K562 (cell line): Measurements from ENCODE around the gene ZNF831. TPM values are rescaled to one million over a fixed set of nuclear protein-coding genes. Genes with fewer than 3 reads are reported as not detected.

ENCODE experiments used
- ATAC-seq: fragments of 200-7000 bp; cut with Tn5 transposase; 3 replicates; pipeline ENCODE4 v1.9.1; 2020; ENCODE audit warnings: moderate library complexity
- BruUV-seq: library from RNA; stranded (reverse); fragments of 400-500 nt; replicated peaks from 2 replicates; lab custom pipeline; 2021; lab: Mats Ljungman, UMichigan
- CTCF ChIA-PET: fragments of 300-600 bp; formaldehyde crosslinking; extraction: SDS; loops from one replicate; lab custom pipeline; 2021; ENCODE audit warnings: low intra/inter-chr PET ratio; lab: Yijun Ruan, JAX
- POLR2A ChIA-PET: fragments of 300-600, 350-650 bp; sonication (Branson Sonifier 250); formaldehyde crosslinking; extraction: SDS; loops from one replicate; lab custom pipeline; 2021; ENCODE audit warnings: antibody characterized with exemption, inconsistent platforms; lab: Yijun Ruan, JAX
- DNase-seq, 4 experiments: peaks; one replicate each; pipeline versions ENCODE4 v3.0.0 to v3.0.0-alpha.2; 2011 to 2018; ENCODE audit warnings: low spot score in 3 of 4, mixed read lengths in 3 of 4; ENCODE audit errors: extremely low read depth in 1 of 4
- FAIRE-seq: peaks from 2 replicates; lab custom pipeline; 2011; peaks lifted over from hg19 to GRCh38; lab: Jason Lieb, UNC
- H2AFZ ChIP-seq: 2 replicates; pipeline ENCODE4 v1.6.0; 2011; ENCODE audit warnings: low read depth, low read length, control low read depth, inconsistent platforms
- H3K27ac ChIP-seq: fragments of 200-600 bp; 3 replicates; pipeline ENCODE4 v1.8.0; 2011; ENCODE audit warnings: low read depth, mild to moderate bottlenecking, control low read depth, inconsistent platforms, low read length, moderate library complexity, mixed read lengths; ENCODE audit errors: extremely low read depth
- H3K27me3 ChIP-seq, 2 experiments: fragments of 300-600 bp in 1 of 2; 2 replicates in 1 of 2; 3 replicates in 1 of 2; pipeline versions ENCODE4 v1.6.0 to v1.8.0; 2011; ENCODE audit warnings: inconsistent platforms in 2 of 2, low read length in 2 of 2, mild to moderate bottlenecking in 1 of 2, mixed read lengths in 1 of 2, moderate library complexity in 1 of 2; ENCODE audit not compliant: control insufficient read depth in 2 of 2, insufficient read depth in 2 of 2
- H3K36me3 ChIP-seq: fragments of 300-600 bp; 3 replicates; pipeline ENCODE4 v1.8.0; 2011; ENCODE audit warnings: mild to moderate bottlenecking, low read length, inconsistent platforms; ENCODE audit not compliant: control insufficient read depth, insufficient read depth
- H3K4me1 ChIP-seq, 2 experiments: fragments of 200-600 bp in 1 of 2; replicated peaks in 1 of 2; 2 replicates in 1 of 2; 3 replicates in 1 of 2; pipeline versions ENCODE4 v1.5.1 to v1.8.0; 2011; ENCODE audit warnings: inconsistent platforms in 2 of 2, low read length in 2 of 2, mild to moderate bottlenecking in 1 of 2, mixed read lengths in 1 of 2, moderate library complexity in 1 of 2; ENCODE audit not compliant: control insufficient read depth in 2 of 2, insufficient read depth in 2 of 2
- H3K4me2 ChIP-seq: 2 replicates; pipeline ENCODE4 v1.6.1; 2011; ENCODE audit warnings: low read length, control low read depth, inconsistent platforms, mixed read lengths; ENCODE audit not compliant: insufficient read depth
- H3K4me3 ChIP-seq: fragments of 200-600 bp; sonication (generic), shearing (Covaris generic); 2 replicates; pipeline ENCODE4 v1.5.1; 2016; ENCODE audit warnings: control low read depth, inconsistent platforms
- H3K79me2 ChIP-seq: fragments of 200-600 bp; 3 replicates; pipeline ENCODE4 v1.8.0; 2011; ENCODE audit warnings: low read length, inconsistent platforms; ENCODE audit not compliant: control insufficient read depth, insufficient read depth
- H3K9ac ChIP-seq, 2 experiments: 2 replicates each; pipeline versions ENCODE4 v1.6.0 to v1.6.1; 2011; ENCODE audit warnings: low read depth in 2 of 2, low read length in 2 of 2, control low read depth in 1 of 2, inconsistent platforms in 1 of 2, mild to moderate bottlenecking in 1 of 2, mixed read lengths in 1 of 2; ENCODE audit not compliant: insufficient read depth in 1 of 2
- H3K9me1 ChIP-seq: one replicate; pipeline ENCODE4 v1.6.0; 2011; ENCODE audit warnings: inconsistent platforms, mild to moderate bottlenecking, low read length, moderate library complexity; ENCODE audit not compliant: control insufficient read depth, insufficient read depth
- H3K9me3 ChIP-seq: replicated peaks from 2 replicates; pipeline ENCODE4 v1.5.1; 2011; ENCODE audit warnings: low read depth, low read length, inconsistent platforms; ENCODE audit not compliant: control insufficient read depth, insufficient read depth
- H4K20me1 ChIP-seq: replicated peaks from 2 replicates; pipeline ENCODE4 v1.6.1; 2011; ENCODE audit warnings: low read length, inconsistent platforms, mixed read lengths; ENCODE audit not compliant: control insufficient read depth, insufficient read depth
- ASH1L ChIP-seq: fragments of 450-650 bp; IDR thresholded peaks from 2 replicates; pipeline ENCODE4 v1.6.1; 2018; ENCODE audit warnings: borderline replicate concordance, mild to moderate bottlenecking, low read depth; ENCODE audit not compliant: partially characterized antibody
- BRCA1 ChIP-seq, 2 experiments: fragments of 450-650 bp in 1 of 2; sonication (generic) in 1 of 2; formaldehyde crosslinking in 1 of 2; IDR thresholded peaks; 2 replicates each; pipeline versions ENCODE4 v1.5.0 to v1.6.1; 2017 to 2020; ENCODE audit warnings: mild to moderate bottlenecking in 1 of 2, missing genetic modification reagents in 1 of 2
- FUS ChIP-seq: fragments of 200-400 bp; formaldehyde crosslinking; optimal IDR thresholded peaks from 2 replicates; pipeline ENCODE3; 2017; ENCODE audit warnings: low read depth, low read length
- HEY1 ChIP-seq: fragments of 250-450 bp; sonication (Bioruptor Pico); IDR thresholded peaks from 2 replicates; pipeline ENCODE4 v1.5.0; 2020; ENCODE audit warnings: mild to moderate bottlenecking, moderate library complexity, borderline replicate concordance
- HMG20B ChIP-seq: fragments of 250-450 bp; sonication (Bioruptor Pico); IDR thresholded peaks from 2 replicates; pipeline ENCODE4 v1.5.0; 2021; ENCODE audit warnings: mild to moderate bottlenecking
- HNRNPUL1 ChIP-seq: fragments of 200-400 bp; formaldehyde crosslinking; IDR thresholded peaks from 2 replicates; pipeline ENCODE4 v1.6.1; 2017; ENCODE audit warnings: low read length
- HOMEZ ChIP-seq: fragments of 250-450 bp; sonication (Bioruptor Pico); IDR thresholded peaks from 2 replicates; pipeline ENCODE4 v1.4.0; 2020; ENCODE audit warnings: mild to moderate bottlenecking, moderate library complexity
- MYBL2 ChIP-seq, 2 experiments: fragments of 450-650 bp in 1 of 2; sonication (generic) in 1 of 2; formaldehyde crosslinking in 1 of 2; IDR thresholded peaks; 2 replicates each; pipeline versions ENCODE4 v1.6.1 to v1.8.1; 2017 to 2022; ENCODE audit warnings: borderline replicate concordance in 1 of 2, inconsistent platforms in 1 of 2, low read depth in 1 of 2, mild to moderate bottlenecking in 1 of 2, missing genetic modification reagents in 1 of 2, moderate library complexity in 1 of 2
- SMARCB1 ChIP-seq: IDR thresholded peaks from 2 replicates; pipeline ENCODE4 v1.6.1; 2011; ENCODE audit warnings: improper control_type of control experiment, low read depth; ENCODE audit not compliant: insufficient read length
- SNRNP70 ChIP-seq: fragments of 200-400 bp; formaldehyde crosslinking; optimal IDR thresholded peaks from 2 replicates; pipeline ENCODE3; 2017; ENCODE audit warnings: low read depth, low read length
- THRAP3 ChIP-seq: fragments of 450-650 bp; IDR thresholded peaks from 2 replicates; pipeline ENCODE4 v1.6.1; 2016; ENCODE audit warnings: mild to moderate bottlenecking, inconsistent platforms, borderline replicate concordance
- XRCC5 ChIP-seq: fragments of 200-400 bp; formaldehyde crosslinking; IDR thresholded peaks from 2 replicates; pipeline ENCODE4 v1.6.1; 2017; ENCODE audit warnings: low read depth, mild to moderate bottlenecking, low read length
- YY1 ChIP-seq, 3 experiments: IDR thresholded peaks; 2 replicates each; pipeline ENCODE4 v1.6.1; 2011; ENCODE audit warnings: low read length in 2 of 3, mild to moderate bottlenecking in 2 of 3, moderate library complexity in 2 of 3, borderline replicate concordance in 1 of 3, control low read depth in 1 of 3, low read depth in 1 of 3; ENCODE audit not compliant: insufficient read depth in 3 of 3, insufficient replicate concordance in 2 of 3, control insufficient read depth in 1 of 3, insufficient read length in 1 of 3; ENCODE audit errors: extremely low read depth in 1 of 3
- ZNF12 ChIP-seq: sonication (generic); formaldehyde crosslinking; IDR thresholded peaks from 2 replicates; pipeline ENCODE4 v1.4.0; 2020; ENCODE audit warnings: mild to moderate bottlenecking, missing genetic modification reagents
- ZNF263 ChIP-seq: sonication (generic); formaldehyde crosslinking; IDR thresholded peaks from 2 replicates; pipeline ENCODE4 v1.8.0; 2022; ENCODE audit warnings: mild to moderate bottlenecking, missing genetic modification reagents, borderline replicate concordance
- WGBS: fragments of 100-300 bp; shearing (Covaris generic); methylation state at CpG from one replicate; pipeline ENCODE4 v1.1.6; 2016; ENCODE audit warnings: low coverage, mixed read lengths; ENCODE audit not compliant: insufficient coverage; ENCODE audit errors: missing lambda C conversion rate; 5-methylcytosine and 5-hydroxymethylcytosine counted together
- in situ Hi-C: fragments of 300-500 bp; cut with MboI; formaldehyde crosslinking; loops from 4 replicates; pipeline ENCODE4 v1.15.0; 2018; ENCODE audit warnings: inconsistent platforms, mixed read lengths
- intact Hi-C: fragments of 100-400 bp; cut with micrococcal nuclease; formaldehyde crosslinking; loops from 2 replicates; pipeline ENCODE4 v1.14.2; 2022
- polyA plus RNA-seq, 8 experiments: library from polyadenylated mRNA; depleted of rRNA in 4 of 8; stranded (reverse) in 5 of 8; unstranded in 3 of 8; fragments of >200 nt; fragmentation: Nextera tagmentation in 2 of 8; fragmentation: Illumina TruSeq in 1 of 8; extraction: Ambion mirVana in 2 of 8; extraction: Trizol in 1 of 8; gene quantifications; 2 replicates each; pipeline versions ENCODE4 v1.2.1 to v1.2.3, GENCODE V29; 2011 to 2014; ENCODE audit warnings: inconsistent platforms in 1 of 8, missing spikeins in 1 of 8
- total RNA-seq, 7 experiments: library from RNA; depleted of rRNA in 6 of 7; stranded (reverse); fragments of >200 nt in 6 of 7; fragmentation: Illumina TruSeq in 2 of 7; extraction: Trizol in 2 of 7; gene quantifications; 2 replicates each; pipeline versions ENCODE4 v1.2.1 to v1.2.3, GENCODE V29; 2011 to 2021; ENCODE audit warnings: low replicate concordance in 1 of 7
- TF ChIP-seq, protein P1 (sequence below): sonication (generic); formaldehyde crosslinking; IDR thresholded peaks from 2 replicates; pipeline ENCODE4 v1.8.1; 2022; ENCODE audit warnings: missing genetic modification reagents

The ZNF831 gene
- total and polyA plus RNA-seq, 9 of the 15 experiments (the other 6 are each of a cell fraction or from before 2014, with no cell fraction given), result not detected

DNA sequence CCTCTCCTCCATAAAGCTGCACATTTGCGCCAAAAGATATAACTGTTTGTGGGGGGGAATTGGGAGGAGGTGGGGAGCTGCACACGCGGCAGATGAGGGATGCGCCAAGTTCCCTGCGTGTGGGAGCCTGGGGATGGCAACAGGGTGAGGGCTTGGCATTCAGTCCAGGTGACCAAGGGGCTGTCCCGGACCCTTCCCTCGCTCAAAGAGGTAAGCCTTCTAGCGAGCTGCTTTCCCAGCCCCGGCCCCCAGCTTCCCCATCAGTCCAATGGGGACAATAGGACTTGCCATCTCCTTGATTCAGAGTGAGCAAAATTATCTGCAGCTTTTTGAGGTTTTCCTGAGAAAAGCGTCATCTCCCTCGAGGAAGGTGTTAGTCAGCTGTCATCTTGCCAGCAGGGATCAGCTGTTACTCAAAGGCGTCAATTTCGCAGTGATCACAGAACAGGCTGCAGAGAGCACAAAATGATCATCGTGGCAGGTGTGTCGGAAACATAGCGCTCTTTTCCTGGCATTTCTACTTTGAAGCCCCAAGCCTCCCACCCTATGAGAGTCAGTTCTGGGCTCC is 21.3 kb downstream of the ZNF831 start:
- H3K9ac ChIP-seq, result no peak overlapping the region
- ATAC-seq (no peak), FAIRE-seq (no peak)
- peaks cover 0 to 16% of the 10 kb centered on the region in 2 experiments; a peak in 4 of 5 replicates for H3K27me3 ChIP-seq
- H3K9me1 ChIP-seq, result no peaks in the 10 kb centered on the region
- no peaks in the 10 kb centered on the region for H4K20me1 ChIP-seq
- no peaks in the 10 kb centered on the region for H3K36me3 ChIP-seq
- no peak overlapping the region for H3K4me2 ChIP-seq
- TF ChIP-seq HNRNPUL1 (no peak), SNRNP70 (no peak), THRAP3 (no peak), ZNF12 (no peak), HOMEZ (CRISPR knock-in tag) (no peak), XRCC5 (no peak), ASH1L (no peak), BRCA1 (IDR thresholded peaks at IDR 0.05) (no peak), BRCA1 (CRISPR knock-in tag; IDR thresholded peaks at IDR 0.05) (no peak), FUS (no peak), SMARCB1 (no peak), YY1 (IDR thresholded peaks at IDR 0.05; ENCODE audit: borderline replicate concordance in 1 of 3, control insufficient read depth in 1 of 3, extremely low read depth in 1 of 3, insufficient read depth in 3 of 3, insufficient read length in 1 of 3, insufficient replicate concordance in 2 of 3, low read depth in 1 of 3, low read length in 2 of 3) (no peak), HEY1 (CRISPR knock-in tag) (no peak), HMG20B (CRISPR knock-in tag) (no peak), ZNF263 (CRISPR knock-in tag) (no peak), MYBL2 (IDR thresholded peaks at IDR 0.05; ENCODE audit: low read depth) (no peak), MYBL2 (CRISPR knock-in tag; IDR thresholded peaks at IDR 0.05; ENCODE audit: borderline replicate concordance) (no peak)
- TF ChIP-seq, protein P1, sequence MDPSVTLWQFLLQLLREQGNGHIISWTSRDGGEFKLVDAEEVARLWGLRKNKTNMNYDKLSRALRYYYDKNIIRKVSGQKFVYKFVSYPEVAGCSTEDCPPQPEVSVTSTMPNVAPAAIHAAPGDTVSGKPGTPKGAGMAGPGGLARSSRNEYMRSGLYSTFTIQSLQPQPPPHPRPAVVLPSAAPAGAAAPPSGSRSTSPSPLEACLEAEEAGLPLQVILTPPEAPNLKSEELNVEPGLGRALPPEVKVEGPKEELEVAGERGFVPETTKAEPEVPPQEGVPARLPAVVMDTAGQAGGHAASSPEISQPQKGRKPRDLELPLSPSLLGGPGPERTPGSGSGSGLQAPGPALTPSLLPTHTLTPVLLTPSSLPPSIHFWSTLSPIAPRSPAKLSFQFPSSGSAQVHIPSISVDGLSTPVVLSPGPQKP (CRISPR knock-in tag), result no peak
- TF ChIP-seq, all 486 proteins: peak for 0
- CTCF ChIA-PET, result no interaction called here
- no peak overlapping the region for H3K27ac ChIP-seq
- intact Hi-C loops, result no loop called here
- WGBS, result under 1% methylated on average over 16 of the region's 16 CpGs
- POLR2A ChIA-PET, result no interaction called here
- DNase-seq, result no peak
- no peak overlapping the region for H2AFZ ChIP-seq
- no peaks in the 10 kb centered on the region for H3K4me1 ChIP-seq
- H3K79me2 ChIP-seq, result no peaks in the 10 kb centered on the region
- no peak overlapping the region for H3K4me3 ChIP-seq
- in situ Hi-C loops, result no loop called here
- BruUV-seq, result no TSS peak
- H3K9me3 ChIP-seq, result no peaks in the 10 kb centered on the region
